GM15510 (cell line): Measurements from ENCODE around the gene PRUNE2.

ENCODE experiments used
- POLR2A ChIP-seq: IDR thresholded peaks from 3 replicates; pipeline ENCODE4 v1.6.1; 2011; ENCODE audit warnings: borderline replicate concordance; ENCODE audit not compliant: insufficient read length; ENCODE audit errors: extremely low read depth

PRUNE2 gene

GRCh38 chr9:76603448-76603895 is 302.4 kb downstream of the PRUNE2 start:
- no peak for TF ChIP-seq POLR2A

- no peak for TF ChIP-seq POLR2A
Observed at GRCh38 chr9:76602199-76602598, 303.7 kb downstream of the PRUNE2 start.

- no peak for TF ChIP-seq POLR2A
Observed at GRCh38 chr9:76600007-76600615, 305.8 kb downstream of the PRUNE2 start.

GRCh38 chr9:76598981-76599380 is 306.9 kb downstream of the PRUNE2 start:
- no peak for TF ChIP-seq POLR2A

GRCh38 chr9:76595645-76596044 is 310.3 kb downstream of the PRUNE2 start:
- no peak for TF ChIP-seq POLR2A

GRCh38 chr9:76594764-76595424 is 311.0 kb downstream of the PRUNE2 start:
- no peak for TF ChIP-seq POLR2A

- TF ChIP-seq POLR2A = no peak
Observed at GRCh38 chr9:76592974-76593347, 313.0 kb downstream of the PRUNE2 start.

- TF ChIP-seq POLR2A = no peak
Observed at GRCh38 chr9:76592091-76592973, 313.6 kb downstream of the PRUNE2 start.

GRCh38 chr9:76591256-76591950 is 314.5 kb downstream of the PRUNE2 start:
- no peak for TF ChIP-seq POLR2A

- TF ChIP-seq POLR2A = no peak
Observed at GRCh38 chr9:76588316-76588715, 317.6 kb downstream of the PRUNE2 start.

- TF ChIP-seq POLR2A = no peak
Observed at GRCh38 chr9:76586390-76587314, 319.3 kb downstream of the PRUNE2 start.

GRCh38 chr9:76585487-76586389 is 320.2 kb downstream of the PRUNE2 start:
- no peak for TF ChIP-seq POLR2A

GRCh38 chr9:76583256-76583655 is 322.7 kb downstream of the PRUNE2 start:
- TF ChIP-seq POLR2A = no peak

GRCh38 chr9:76581731-76582130 is 324.2 kb downstream of the PRUNE2 start:
- no peak for TF ChIP-seq POLR2A

GRCh38 chr9:76580820-76581219 is 325.1 kb downstream of the PRUNE2 start:
- TF ChIP-seq POLR2A = no peak
